GM12872 (cell line): ENCODE measurements around the gene HYOU1.

Experiments used
- CTCF ChIP-seq: IDR thresholded peaks from 3 replicates; pipeline ENCODE4 v1.5.1; 2011; ENCODE audit warnings: low read depth, mild to moderate bottlenecking, low read length, moderate library complexity; ENCODE audit not compliant: insufficient read depth

The HYOU1 gene

GRCh38 chr11:119081682-119082260, 24.8 kb upstream of the HYOU1 start:
- TF ChIP-seq CTCF, result no peak

DNA sequence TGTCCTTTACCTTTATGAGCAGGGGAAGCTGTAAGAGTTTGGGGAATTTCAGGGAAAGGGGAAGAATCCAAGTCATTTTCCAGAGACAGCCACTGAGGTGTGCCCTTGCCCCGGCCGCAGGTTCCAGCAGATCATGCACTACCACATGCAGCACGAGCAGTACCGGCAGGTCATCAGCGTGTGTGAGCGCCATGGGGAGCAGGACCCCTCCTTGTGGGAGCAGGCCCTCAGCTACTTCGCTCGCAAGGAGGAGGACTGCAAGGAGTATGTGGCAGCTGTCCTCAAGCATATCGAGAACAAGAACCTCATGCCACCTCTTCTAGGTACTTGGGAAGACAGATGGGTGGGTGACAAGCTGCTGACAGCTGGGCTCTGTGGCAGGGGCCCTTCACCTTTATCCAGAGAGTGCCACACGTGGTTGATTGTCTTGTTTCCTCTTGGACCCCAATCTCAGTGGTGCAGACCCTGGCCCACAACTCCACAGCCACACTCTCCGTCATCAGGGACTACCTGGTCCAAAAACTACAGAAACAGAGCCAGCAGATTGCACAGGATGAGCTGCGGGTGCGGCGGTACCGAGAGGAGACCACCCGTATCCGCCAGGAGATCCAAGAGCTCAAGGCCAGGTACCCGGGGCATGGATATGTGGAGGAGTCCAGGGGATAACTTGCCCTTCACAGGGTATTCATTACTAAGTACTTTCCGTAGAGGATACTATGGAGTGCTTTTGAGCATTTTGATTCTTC, 21.8 kb upstream of the HYOU1 start:
- TF ChIP-seq CTCF, result no peak

- no peak for TF ChIP-seq CTCF
Measured at GRCh38 chr11:119077839-119078238, 20.8 kb upstream of the HYOU1 start.

DNA sequence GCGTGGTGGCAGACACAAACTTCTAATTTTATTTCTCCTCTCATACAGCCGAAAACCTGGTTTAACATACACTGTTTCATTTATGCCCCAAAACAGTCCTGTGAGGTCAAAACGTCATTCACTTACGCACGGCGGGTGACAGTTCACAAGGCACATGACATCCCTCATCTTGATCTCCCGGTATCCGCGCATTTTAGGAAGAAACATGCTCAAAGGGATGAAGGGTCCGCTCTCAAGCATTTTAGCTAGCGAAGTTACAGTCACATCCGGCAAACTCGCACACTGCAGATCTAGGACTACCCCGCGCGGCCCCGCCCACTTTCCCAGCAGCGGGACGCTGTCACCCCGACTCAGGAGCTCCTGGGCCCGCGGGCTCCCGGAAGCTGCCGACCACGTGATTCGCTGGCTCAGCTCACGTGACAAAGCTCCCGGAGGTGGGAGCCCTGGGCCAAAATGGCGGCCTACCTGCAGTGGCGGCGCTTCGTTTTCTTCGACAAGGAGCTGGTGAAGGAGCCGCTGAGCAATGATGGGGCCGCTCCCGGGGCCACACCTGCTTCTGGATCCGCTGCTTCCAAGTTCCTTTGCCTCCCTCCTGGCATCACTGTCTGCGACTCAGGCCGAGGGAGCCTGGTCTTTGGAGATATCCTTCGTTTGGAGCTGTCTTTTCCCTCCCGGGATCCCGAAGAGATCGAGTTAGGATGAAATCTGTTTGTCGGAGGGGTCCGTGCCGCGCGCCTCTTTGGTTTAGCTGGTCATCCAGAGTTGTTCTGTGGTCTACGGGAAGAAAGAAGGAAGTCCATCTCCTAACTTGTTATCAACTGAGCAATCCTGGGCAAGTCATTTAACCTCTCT, 10.6 kb upstream of the HYOU1 start, which contains the start of gene VPS11:
TSS of gene VPS11 (plus strand) at position 448 of the 852 bp plus-strand sequence. CDS start at position 454, 6 bp downstream.
- no peak for TF ChIP-seq CTCF

DNA sequence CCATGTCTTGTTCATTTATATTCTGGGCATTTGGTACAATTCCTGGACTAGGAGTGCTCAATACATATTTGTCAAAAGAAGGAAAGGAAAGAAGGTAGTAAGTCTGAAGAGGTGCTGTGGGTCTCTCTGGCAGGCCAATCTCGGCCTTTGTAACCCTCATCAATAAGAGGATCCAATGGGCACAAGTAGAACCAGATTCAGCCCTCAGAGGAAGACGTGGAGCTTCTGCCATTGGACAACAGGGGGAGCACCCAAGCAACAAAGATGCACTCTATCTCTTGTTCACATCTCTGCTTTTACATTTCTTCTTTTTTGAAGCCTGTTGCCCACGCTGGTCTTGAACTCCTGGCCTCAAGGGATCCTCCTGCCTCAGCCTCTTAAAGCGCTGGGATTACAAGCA, 8.4 kb upstream of the HYOU1 start:
- peak; percentile 80 for TF ChIP-seq CTCF

GRCh38 chr11:119062779-119063178, 5.8 kb upstream of the HYOU1 start:
- no peak for TF ChIP-seq CTCF

- no peak for TF ChIP-seq CTCF
Measured at GRCh38 chr11:119061256-119061655, 4.3 kb upstream of the HYOU1 start.
